Lower leg skin (tissue), 3 donors: Measurements from ENCODE around the gene SAE1.

ENCODE experiments used
- CTCF ChIP-seq, 3 donors: fragments of 450-650 bp; IDR thresholded peaks; one replicate each; pipeline ENCODE4 v1.5.1; 2016; ENCODE audit warnings: antibody characterized with exemption in 3 of 3, mild to moderate bottlenecking in 3 of 3, moderate library complexity in 2 of 3
- POLR2A ChIP-seq, 2 donors: fragments of 450-650 bp; IDR thresholded peaks; one replicate each; pipeline ENCODE4 v1.6.1; 2016 to 2017; ENCODE audit warnings: antibody characterized with exemption in 2 of 2, mild to moderate bottlenecking in 1 of 2, moderate library complexity in 1 of 2

GRCh38 chr19:47227352-47228167 is 96.9 kb downstream of the SAE1 start:
- TF ChIP-seq CTCF (IDR thresholded peaks at IDR 0.05) (no peak), POLR2A (IDR thresholded peaks at IDR 0.05) (no peak)
